GM23248 (cell line): ENCODE measurements around the gene FAM216B. TPM values are rescaled to one million over a fixed set of nuclear protein-coding genes. Genes with fewer than 3 reads are reported as not detected.
"Not testable (repeated sequence)": the region's sequence is repeated elsewhere in the genome, so short reads cannot be mapped to it uniquely, and the experiment has no call there.

Experiments
- DNase-seq: peaks from one replicate; pipeline ENCODE4 v3.0.0-alpha.2; 2015
- H2AFZ ChIP-seq: fragments of 200-600 bp; sonication (generic); 2 replicates; pipeline ENCODE4 v1.6.1; 2016; ENCODE audit warnings: antibody characterized with exemption
- H3F3A ChIP-seq: fragments of 200-600 bp; sonication (generic); 2 replicates; pipeline ENCODE4 v1.6.1; 2016; ENCODE audit warnings: mild to moderate bottlenecking, antibody characterized with exemption, mixed run types; ENCODE audit not compliant: insufficient read depth
- H3K27ac ChIP-seq: fragments of 200-600 bp; sonication (generic); 2 replicates; pipeline ENCODE4 v1.5.1; 2016; ENCODE audit warnings: mild to moderate bottlenecking
- H3K27me3 ChIP-seq: fragments of 200-600 bp; sonication (generic); replicated peaks from 2 replicates; pipeline ENCODE4 v1.6.1; 2016; ENCODE audit warnings: mild to moderate bottlenecking; ENCODE audit not compliant: insufficient read depth
- H3K36me3 ChIP-seq: fragments of 200-600 bp; sonication (generic); 2 replicates; pipeline ENCODE4 v1.6.1; 2016; ENCODE audit warnings: low read depth, mild to moderate bottlenecking
- H3K4me1 ChIP-seq: fragments of 200-600 bp; sonication (generic); 2 replicates; pipeline ENCODE4 v1.6.1; 2016; ENCODE audit warnings: mild to moderate bottlenecking; ENCODE audit not compliant: insufficient read depth
- H3K4me2 ChIP-seq: fragments of 200-600 bp; sonication (generic); one replicate; pipeline ENCODE4 v1.6.1; 2016; ENCODE audit warnings: mild to moderate bottlenecking; ENCODE audit not compliant: unreplicated experiment
- H3K4me3 ChIP-seq: fragments of 200-600 bp; sonication (generic); 2 replicates; pipeline ENCODE4 v1.5.1; 2016; ENCODE audit warnings: mild to moderate bottlenecking
- H3K79me2 ChIP-seq: fragments of 200-600 bp; sonication (generic); 2 replicates; pipeline ENCODE4 v1.6.1; 2016; ENCODE audit warnings: mild to moderate bottlenecking; ENCODE audit not compliant: insufficient read depth
- H3K9ac ChIP-seq: fragments of 200-600 bp; sonication (generic); 2 replicates; pipeline ENCODE4 v1.6.1; 2016; ENCODE audit warnings: mild to moderate bottlenecking
- H3K9me2 ChIP-seq: fragments of 200-600 bp; sonication (generic); 2 replicates; pipeline ENCODE4 v1.6.1; 2016; ENCODE audit warnings: mixed run types, mild to moderate bottlenecking, moderate library complexity; ENCODE audit not compliant: insufficient read depth
- H3K9me3 ChIP-seq: fragments of 200-600 bp; sonication (generic); one replicate; pipeline ENCODE4 v1.6.1; 2017; ENCODE audit warnings: low read depth
- H4K20me1 ChIP-seq: fragments of 200-600 bp; sonication (generic); 2 replicates; pipeline ENCODE4 v1.6.0; 2016; ENCODE audit not compliant: insufficient read depth
- EZH2 ChIP-seq: fragments of 200-600 bp; sonication (generic); IDR thresholded peaks from 2 replicates; pipeline ENCODE4 v1.6.1; 2018; ENCODE audit warnings: antibody characterized with exemption, mild to moderate bottlenecking; ENCODE audit not compliant: insufficient read depth, poor library complexity, severe bottlenecking
- EZH2phosphoT487 ChIP-seq: fragments of 200-600 bp; sonication (generic); IDR thresholded peaks from 2 replicates; pipeline ENCODE4 v1.6.1; 2018; ENCODE audit warnings: antibody characterized with exemption, moderate library complexity, mild to moderate bottlenecking, low read depth; ENCODE audit not compliant: insufficient read depth
- WGBS, 2 experiments: methylation state at CpG; one replicate each; pipeline ENCODE4 v1.1.6; 2015 to 2017; ENCODE audit warnings: low lambda C conversion rate in 2 of 2, low coverage in 1 of 2; ENCODE audit errors: missing lambda C conversion rate in 2 of 2; 5-methylcytosine and 5-hydroxymethylcytosine counted together
- in situ Hi-C: fragments of 300-500 bp; cut with MboI; formaldehyde crosslinking; loops from 2 replicates; pipeline ENCODE4 v1.15.0; 2020
- polyA plus RNA-seq: library from polyadenylated mRNA; unstranded; fragments of >200 nt; fragmentation: Nextera tagmentation; extraction: Ambion mirVana; gene quantifications from 2 replicates; pipeline ENCODE4 v1.2.1, GENCODE V29; 2016
- total RNA-seq: library from RNA; depleted of rRNA; stranded (reverse); fragments of >200 nt; shearing (Covaris generic); gene quantifications from 2 replicates; pipeline ENCODE4 v1.2.3, GENCODE V29; 2014

The FAM216B gene
- total and polyA plus RNA-seq, 2 experiments from 2014 or later = not detected

- no peaks in the 10 kb centered on the region for H3K9me2 ChIP-seq
- WGBS, 2 experiments = 18 to 25% methylated on average over 1 of the region's 1 CpG
- no peaks in the 10 kb centered on the region for H3K79me2 ChIP-seq
- no peaks in the 10 kb centered on the region for H3K9me3 ChIP-seq
- no peaks in the 10 kb centered on the region for H3K36me3 ChIP-seq
- peaks cover 10% of the 10 kb centered on the region for H3F3A ChIP-seq
- peaks cover 9% of the 10 kb centered on the region for H3K4me1 ChIP-seq
- in situ Hi-C loops = no loop called here
- no peak overlapping the region for H3K4me2 ChIP-seq
- no peak for TF ChIP-seq EZH2phosphoT487
- no peak for TF ChIP-seq EZH2
- no peak overlapping the region for H2AFZ ChIP-seq
- no peaks in the 10 kb centered on the region for H3K27me3 ChIP-seq
- H3K9ac ChIP-seq = no peak overlapping the region
- no peak overlapping the region for H3K4me3 ChIP-seq
- no peak overlapping the region for H3K27ac ChIP-seq
- no peaks in the 10 kb centered on the region for H4K20me1 ChIP-seq
- DNase-seq = no peak
Observed at GRCh38 chr13:42766016-42766415, 15.4 kb upstream of the FAM216B start.

GRCh38 chr13:42769650-42770049 is 11.7 kb upstream of the FAM216B start:
- H3F3A ChIP-seq = no peaks in the 10 kb centered on the region
- DNase-seq = peak; percentile 33

GRCh38 chr13:42776558-42776957 is 4.8 kb upstream of the FAM216B start:
- H3K4me3 ChIP-seq, H2AFZ ChIP-seq, DNase-seq, H3K36me3 ChIP-seq, H3F3A ChIP-seq, H3K9me3 ChIP-seq, H4K20me1 ChIP-seq, H3K9ac ChIP-seq, in situ Hi-C loops, H3K27ac ChIP-seq, H3K79me2 ChIP-seq, H3K4me2 ChIP-seq, H3K9me2 ChIP-seq, H3K27me3 ChIP-seq, H3K4me1 ChIP-seq: not testable (repeated sequence)
- 74 to 84% methylated on average over 6 of the region's 6 CpGs for WGBS, 2 experiments

More at GRCh38 chr13:42769650-42770049, 11.7 kb upstream of the FAM216B start:
- H3K79me2 ChIP-seq = no peaks in the 10 kb centered on the region
- H3K36me3 ChIP-seq = no peaks in the 10 kb centered on the region
- in situ Hi-C loops = no loop called here
- no peak for TF ChIP-seq EZH2
- no peak for TF ChIP-seq EZH2phosphoT487
- 74 to 76% methylated on average over 3 of the region's 3 CpGs for WGBS, 2 experiments
- H3K27ac ChIP-seq = no peak overlapping the region
- H3K9ac ChIP-seq = no peak overlapping the region
- no peaks in the 10 kb centered on the region for H3K4me1 ChIP-seq
- no peaks in the 10 kb centered on the region for H3K9me2 ChIP-seq
- H3K9me3 ChIP-seq = no peaks in the 10 kb centered on the region
- H3K27me3 ChIP-seq = no peaks in the 10 kb centered on the region
- H4K20me1 ChIP-seq = no peaks in the 10 kb centered on the region
- no peak overlapping the region for H3K4me2 ChIP-seq
- H3K4me3 ChIP-seq = no peak overlapping the region
- H2AFZ ChIP-seq = no peak overlapping the region

GRCh38 chr13:42777467-42777866 is 3.9 kb upstream of the FAM216B start:
- H3K27me3 ChIP-seq = no peaks in the 10 kb centered on the region
- no peak overlapping the region for H3K27ac ChIP-seq
- H3K4me1 ChIP-seq = no peaks in the 10 kb centered on the region
- no peak overlapping the region for H3K4me2 ChIP-seq
- no peaks in the 10 kb centered on the region for H3F3A ChIP-seq
- H3K9me3 ChIP-seq = no peaks in the 10 kb centered on the region
- TF ChIP-seq EZH2phosphoT487 = no peak
- TF ChIP-seq EZH2 = no peak
- H3K4me3 ChIP-seq = no peak overlapping the region
- H3K79me2 ChIP-seq = no peaks in the 10 kb centered on the region
- no peak overlapping the region for H3K9ac ChIP-seq
- H3K9me2 ChIP-seq = no peaks in the 10 kb centered on the region
- WGBS, 2 experiments = 59 to 62% methylated on average over 5 of the region's 5 CpGs
- no peaks in the 10 kb centered on the region for H3K36me3 ChIP-seq
- no peaks in the 10 kb centered on the region for H4K20me1 ChIP-seq
- H2AFZ ChIP-seq = no peak overlapping the region
- in situ Hi-C loops = no loop called here
- peak; percentile 27 for DNase-seq

GRCh38 chr13:42780044-42780443 is 1.3 kb upstream of the FAM216B start:
- Histone ChIP-seq H3K27me3 (no peaks in the 10 kb centered on the region), H4K20me1 (no peaks in the 10 kb centered on the region), H3K9me2 (no peaks in the 10 kb centered on the region), H3K4me1 (no peaks in the 10 kb centered on the region), H3K79me2 (no peaks in the 10 kb centered on the region), H2AFZ (no peak overlapping the region), H3K4me3 (no peak overlapping the region), H3K4me2 (no peak overlapping the region), H3K9me3 (no peaks in the 10 kb centered on the region), H3K9ac (no peak overlapping the region), H3F3A (no peaks in the 10 kb centered on the region), H3K36me3 (no peaks in the 10 kb centered on the region), H3K27ac (no peak overlapping the region)
- no peak for DNase-seq
- WGBS, 2 experiments = 100% methylated on average over 1 of the region's 1 CpG
- no peak for TF ChIP-seq EZH2phosphoT487
- no peak for TF ChIP-seq EZH2
- in situ Hi-C loops = no loop called here
